GM12878 (cell line): ENCODE results near the gene C12orf60. TPM values are rescaled to one million over a fixed set of nuclear protein-coding genes. Genes with fewer than 3 reads are reported as not detected.

Experiments used
- ATAC-seq: fragments of 200-7000 bp; cut with Tn5 transposase; 3 replicates; pipeline ENCODE4 v1.9.1; 2020; ENCODE audit warnings: mild to moderate bottlenecking, moderate library complexity
- BruUV-seq: library from RNA; stranded (reverse); fragments of 400-500 nt; replicated peaks from 2 replicates; lab custom pipeline; 2021; lab: Mats Ljungman, UMichigan
- CTCF ChIA-PET: fragments of 300-600 bp; sonication (Branson Sonifier 250); formaldehyde crosslinking; extraction: SDS; loops from one replicate; lab custom pipeline; 2021; ENCODE audit warnings: inconsistent platforms; lab: Yijun Ruan, JAX
- POLR2A ChIA-PET: fragments of 350-600 bp; formaldehyde crosslinking; extraction: SDS; loops from one replicate; lab custom pipeline; 2021; ENCODE audit warnings: inconsistent platforms; lab: Charles Lee
- RAD21 ChIA-PET: fragments of 300-600 bp; sonication (Branson Sonifier 250); formaldehyde crosslinking; loops from one replicate; lab custom pipeline; 2023; ENCODE audit warnings: antibody characterized with exemption; ENCODE audit not compliant: unreplicated experiment; lab: Charles Lee
- SMC1A ChIA-PET: fragments of 300-600 bp; sonication (Branson Sonifier 250); formaldehyde crosslinking; loops from one replicate; lab custom pipeline; 2023; ENCODE audit not compliant: unreplicated experiment, uncharacterized antibody; lab: Charles Lee
- DNase-seq: peaks from one replicate; pipeline ENCODE4 v3.0.0-alpha.2; 2011; ENCODE audit warnings: low read depth, low spot score
- FAIRE-seq: peaks from 3 replicates; lab custom pipeline; 2011; peaks lifted over from hg19 to GRCh38; lab: Jason Lieb, UNC
- H2AFZ ChIP-seq: 2 replicates; pipeline ENCODE4 v1.6.0; 2011; ENCODE audit warnings: low read depth, low read length, control low read depth; ENCODE audit not compliant: control insufficient read depth
- H3K27ac ChIP-seq: 2 replicates; pipeline ENCODE4 v1.5.1; 2011; ENCODE audit warnings: control low read depth; ENCODE audit not compliant: control insufficient read depth, insufficient read depth
- H3K27me3 ChIP-seq, 2 experiments: replicated peaks in 1 of 2; 2 replicates each; pipeline versions ENCODE4 v1.6.0 to v1.6.1; 2011; ENCODE audit warnings: low read length in 1 of 2; ENCODE audit not compliant: control insufficient read depth in 2 of 2, insufficient read depth in 2 of 2
- H3K36me3 ChIP-seq, 2 experiments: 2 replicates each; pipeline ENCODE4 v1.5.1; 2011; ENCODE audit warnings: low read length in 1 of 2; ENCODE audit not compliant: control insufficient read depth in 2 of 2, insufficient read depth in 2 of 2
- H3K4me1 ChIP-seq: 2 replicates; pipeline ENCODE4 v1.6.1; 2011; ENCODE audit warnings: mild to moderate bottlenecking, low read length, moderate library complexity, mixed read lengths; ENCODE audit not compliant: control insufficient read depth, insufficient read depth
- H3K4me2 ChIP-seq: 2 replicates; pipeline ENCODE4 v1.6.0; 2011; ENCODE audit warnings: control low read depth; ENCODE audit not compliant: control insufficient read depth, insufficient read depth
- H3K4me3 ChIP-seq: fragments of 200-600 bp; sonication (generic); 2 replicates; pipeline ENCODE4 v1.5.1; 2016
- H3K79me2 ChIP-seq: 2 replicates; pipeline ENCODE4 v1.6.0; 2011; ENCODE audit warnings: low read length; ENCODE audit not compliant: control insufficient read depth, insufficient read depth
- H3K9ac ChIP-seq: 2 replicates; pipeline ENCODE4 v1.8.0; 2011; ENCODE audit warnings: low read length, control low read depth, mixed read lengths; ENCODE audit not compliant: control insufficient read depth, insufficient read depth
- H3K9me3 ChIP-seq: replicated peaks from 3 replicates; pipeline ENCODE4 v1.5.1; 2011; ENCODE audit warnings: mild to moderate bottlenecking, low read length; ENCODE audit not compliant: control insufficient read depth, insufficient read depth
- H4K20me1 ChIP-seq: 2 replicates; pipeline ENCODE4 v1.6.0; 2011; ENCODE audit not compliant: control insufficient read depth, insufficient read depth
- CBFB ChIP-seq: IDR thresholded peaks from 2 replicates; pipeline ENCODE4 v1.6.1; 2016; ENCODE audit warnings: antibody characterized with exemption, low read depth
- HDAC2 ChIP-seq: fragments of 200-600 bp; sonication (generic); IDR thresholded peaks from 2 replicates; pipeline ENCODE4 v1.6.1; 2017
- IKZF1 ChIP-seq: fragments of 450-650 bp; conservative IDR thresholded peaks from 2 replicates; pipeline ENCODE4 v1.6.1; 2017; ENCODE audit warnings: antibody characterized with exemption, mild to moderate bottlenecking
- MEF2A ChIP-seq: IDR thresholded peaks from 2 replicates; pipeline ENCODE4 v1.6.1; 2011; ENCODE audit warnings: low read depth, mild to moderate bottlenecking, low read length, moderate library complexity; ENCODE audit not compliant: insufficient read depth
- SIN3A ChIP-seq: IDR thresholded peaks from 2 replicates; pipeline ENCODE4 v1.6.1; 2012; ENCODE audit warnings: low read depth, low read length, improper control_type of control experiment
- STAT3 ChIP-seq: IDR thresholded peaks from 2 replicates; pipeline ENCODE4 v1.6.1; 2011; ENCODE audit warnings: low read depth, low read length, improper control_type of control experiment
- WGBS: methylation state at CpG from one replicate; pipeline ENCODE4 v1.1.6; 2016; ENCODE audit warnings: low lambda C conversion rate; ENCODE audit not compliant: insufficient replicate concordance, insufficient coverage; ENCODE audit errors: missing lambda C conversion rate; 5-methylcytosine and 5-hydroxymethylcytosine counted together
- in situ Hi-C: fragments of 300-500 bp; cut with MboI; formaldehyde crosslinking; loops from 9 replicates; pipeline ENCODE4 v1.14.3; 2018; ENCODE audit warnings: mixed read lengths
- intact Hi-C: fragments of 100-400 bp; cut with micrococcal nuclease; formaldehyde crosslinking; loops from one replicate; pipeline ENCODE4 v1.14.2; 2022; ENCODE audit not compliant: unreplicated experiment
- polyA plus RNA-seq, 11 experiments: library from polyadenylated mRNA; depleted of rRNA in 4 of 11; unstranded in 6 of 11; stranded (reverse) in 5 of 11; fragments of >200 nt; fragmentation: Nextera tagmentation in 4 of 11; fragmentation: Illumina TruSeq in 1 of 11; extraction: Ambion mirVana in 4 of 11; extraction: Trizol in 1 of 11; gene quantifications; 1 replicate in 1 of 11; 2 replicates in 10 of 11; pipeline versions ENCODE4 v1.2.1 to v1.2.3, GENCODE V29; 2011 to 2016; ENCODE audit warnings: inconsistent platforms in 2 of 11, missing spikeins in 2 of 11, low read depth in 1 of 11
- total RNA-seq, 4 experiments: library from RNA; depleted of rRNA in 3 of 4; stranded (reverse); fragments of >200 nt in 3 of 4; fragmentation: Illumina TruSeq in 1 of 4; extraction: Trizol in 1 of 4; gene quantifications; 2 replicates each; pipeline versions ENCODE4 v1.2.1 to v1.2.3, GENCODE V29; 2013 to 2021
- TF ChIP-seq, protein P1 (sequence below): fragments of 450-650 bp; formaldehyde crosslinking; IDR thresholded peaks from 2 replicates; pipeline ENCODE4 v1.4.0; 2022; ENCODE audit warnings: mild to moderate bottlenecking, moderate library complexity
- TF ChIP-seq, protein P2 (sequence below): fragments of 450-650 bp; IDR thresholded peaks from 2 replicates; pipeline ENCODE4 v1.6.1; 2016; ENCODE audit warnings: mild to moderate bottlenecking
- TF ChIP-seq, protein P3 (sequence below): fragments of 450-650 bp; formaldehyde crosslinking; IDR thresholded peaks from 2 replicates; pipeline ENCODE4 v1.4.0; 2020; ENCODE audit warnings: mild to moderate bottlenecking, moderate library complexity

C12orf60 gene
- total and polyA plus RNA-seq, 10 of the 15 experiments (the other 5 are each of a cell fraction or from before 2014, with no cell fraction given), result 1.8 to 7.2 (median 3.2) TPM

DNA sequence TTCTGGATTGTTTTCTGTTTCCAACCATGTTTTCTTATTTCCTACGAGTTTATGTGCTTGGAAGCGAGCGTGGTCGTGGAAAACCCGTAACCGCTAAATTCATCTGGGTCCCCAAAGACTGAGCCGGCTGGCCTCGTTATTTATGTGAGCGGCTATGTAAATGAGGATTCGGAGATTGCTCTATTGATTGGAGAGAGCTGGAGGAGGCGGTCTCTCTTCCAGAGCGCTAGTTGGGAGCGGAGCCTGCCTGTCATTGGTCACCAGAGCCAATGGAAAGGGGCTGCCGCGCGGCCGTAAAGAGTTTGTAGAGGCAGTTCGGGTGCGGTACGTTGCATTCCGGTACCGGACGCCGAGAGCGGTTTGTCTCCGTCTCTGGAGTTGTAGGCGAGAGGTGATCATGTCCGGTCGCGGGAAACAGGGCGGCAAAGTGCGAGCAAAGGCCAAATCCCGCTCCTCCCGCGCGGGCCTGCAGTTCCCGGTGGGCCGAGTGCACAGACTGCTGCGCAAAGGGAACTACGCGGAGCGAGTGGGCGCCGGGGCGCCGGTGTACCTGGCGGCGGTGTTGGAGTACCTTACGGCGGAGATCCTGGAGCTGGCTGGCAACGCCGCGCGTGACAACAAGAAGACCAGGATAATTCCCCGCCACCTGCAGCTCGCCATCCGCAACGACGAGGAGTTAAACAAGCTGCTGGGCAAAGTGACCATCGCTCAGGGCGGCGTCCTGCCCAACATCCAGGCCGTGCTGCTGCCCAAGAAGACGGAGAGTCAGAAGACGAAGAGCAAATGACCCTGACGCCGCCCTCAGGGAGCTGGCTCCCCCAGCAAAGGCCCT lies 29.2 kb upstream of the C12orf60 start (continued):
- TF ChIP-seq, protein P1, sequence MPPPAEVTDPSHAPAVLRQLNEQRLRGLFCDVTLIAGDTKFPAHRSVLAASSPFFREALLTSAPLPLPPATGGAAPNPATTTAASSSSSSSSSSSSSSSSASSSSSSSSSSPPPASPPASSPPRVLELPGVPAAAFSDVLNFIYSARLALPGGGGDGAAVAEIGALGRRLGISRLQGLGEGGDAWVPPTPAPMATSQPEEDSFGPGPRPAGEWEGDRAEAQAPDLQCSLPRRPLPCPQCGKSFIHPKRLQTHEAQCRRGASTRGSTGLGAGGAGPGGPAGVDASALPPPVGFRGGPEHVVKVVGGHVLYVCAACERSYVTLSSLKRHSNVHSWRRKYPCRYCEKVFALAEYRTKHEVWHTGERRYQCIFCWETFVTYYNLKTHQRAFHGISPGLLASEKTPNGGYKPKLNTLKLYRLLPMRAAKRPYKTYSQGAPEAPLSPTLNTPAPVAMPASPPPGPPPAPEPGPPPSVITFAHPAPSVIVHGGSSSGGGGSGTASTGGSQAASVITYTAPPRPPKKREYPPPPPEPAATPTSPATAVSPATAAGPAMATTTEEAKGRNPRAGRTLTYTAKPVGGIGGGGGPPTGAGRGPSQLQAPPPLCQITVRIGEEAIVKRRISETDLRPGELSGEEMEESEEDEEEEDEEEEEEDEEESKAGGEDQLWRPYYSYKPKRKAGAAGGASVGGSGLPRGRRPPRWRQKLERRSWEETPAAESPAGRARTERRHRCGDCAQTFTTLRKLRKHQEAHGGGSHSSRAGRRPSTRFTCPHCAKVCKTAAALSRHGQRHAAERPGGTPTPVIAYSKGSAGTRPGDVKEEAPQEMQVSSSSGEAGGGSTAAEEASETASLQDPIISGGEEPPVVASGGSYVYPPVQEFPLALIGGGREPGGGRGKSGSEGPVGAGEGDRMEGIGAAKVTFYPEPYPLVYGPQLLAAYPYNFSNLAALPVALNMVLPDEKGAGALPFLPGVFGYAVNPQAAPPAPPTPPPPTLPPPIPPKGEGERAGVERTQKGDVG (CRISPR knock-in tag), result no peak
- TF ChIP-seq MEF2A, result no peak

DNA sequence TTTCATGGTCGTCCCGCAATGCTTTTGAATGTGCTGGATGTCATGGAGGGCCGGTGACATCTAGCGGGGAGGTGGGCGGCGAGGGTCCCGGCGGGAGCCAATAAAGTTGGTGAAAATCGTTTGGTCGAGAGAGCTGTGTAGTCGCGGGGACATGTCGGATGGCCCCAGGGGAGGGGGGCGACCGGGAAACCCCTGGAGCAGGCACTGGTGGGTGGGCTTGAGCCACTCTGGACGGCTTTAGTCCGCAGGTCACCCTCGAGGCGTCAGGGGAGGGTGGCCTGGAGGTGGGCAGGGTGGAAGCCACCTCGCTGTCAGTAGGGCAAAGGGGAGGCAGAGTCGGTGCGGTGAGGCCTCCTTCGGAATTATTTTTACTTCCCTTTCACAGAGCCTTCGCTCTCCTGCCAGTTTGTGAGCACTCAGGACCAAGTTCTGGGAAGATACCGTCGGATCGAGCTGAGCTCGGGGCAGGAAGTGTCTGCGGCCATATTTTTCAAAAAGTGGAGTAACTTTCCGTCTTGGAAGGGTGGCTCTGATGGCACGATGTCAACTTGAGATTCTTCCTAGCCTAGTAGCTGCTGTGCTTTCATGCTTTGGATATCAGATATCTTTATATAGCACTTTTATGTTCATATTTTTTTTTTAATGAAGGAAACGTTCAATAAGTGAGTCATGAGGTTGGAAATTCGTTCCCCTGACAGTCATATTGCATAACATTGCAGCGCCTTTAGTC lies 28.4 kb upstream of the C12orf60 start:
- no peaks in the 10 kb centered on the region for H3K36me3 ChIP-seq
- RAD21 ChIA-PET, result interaction anchor here (2.0 to 9.5 kb wide), 3 partner anchors 20 to 220 kb away, joined by 6 to 89 read pairs (median 11); partner anchors contain the start of genes C12orf60 and WBP11
- peak overlapping the region; percentile 84 for H3K27ac ChIP-seq
- under 1% methylated on average over 34 of the region's 34 CpGs for WGBS
- intact Hi-C loops, result loop anchor here (2.0 to 5.0 kb wide), 6 partner anchors 28 to 1107 kb away; partner anchors contain the start of genes ATF7IP, C12orf60, STRAP and WBP11
- H4K20me1 ChIP-seq, result no peaks in the 10 kb centered on the region
- peak overlapping the region; percentile 89 for H2AFZ ChIP-seq
- BruUV-seq, result no TSS peak
- in situ Hi-C loops, result loop anchor here (10.0 to 25.0 kb wide), 4 partner anchors 180 to 1963 kb away; partner anchors contain the start of genes DDX47 and STRAP
- peak overlapping the region; percentile 87 for H3K9ac ChIP-seq
- FAIRE-seq, result no peak
- H3K4me3 ChIP-seq, result peak overlapping the region; percentile 86
- no peaks in the 10 kb centered on the region for H3K27me3 ChIP-seq
- CTCF ChIA-PET, result interaction anchor here (0.7 to 2.9 kb wide), 17 partner anchors 9 to 537 kb away, joined by 3 to 18 read pairs (median 4); no protein-coding TSS in a partner anchor
- no peak for ATAC-seq
- H3K4me1 ChIP-seq, result peaks cover 5% of the 10 kb centered on the region
- POLR2A ChIA-PET, result interaction anchor here (0.8 to 4.3 kb wide), 3 partner anchors 9 to 30 kb away, joined by 4 to 24 read pairs (median 5); partner anchors contain the start of genes C12orf60 and WBP11
- H3K9me3 ChIP-seq, result no peaks in the 10 kb centered on the region
- DNase-seq, result no peak
- H3K4me2 ChIP-seq, result peak overlapping the region; percentile 95
- SMC1A ChIA-PET, result interaction anchor here (0.8 to 4.4 kb wide), 10 partner anchors 25 to 810 kb away, joined by 3 to 29 read pairs (median 4); no protein-coding TSS in a partner anchor
- peaks cover 26% of the 10 kb centered on the region for H3K79me2 ChIP-seq
- TF ChIP-seq IKZF1 (no peak), STAT3 (no peak), HDAC2 (no peak), CBFB (no peak), SIN3A (no peak)
- TF ChIP-seq, protein P2, sequence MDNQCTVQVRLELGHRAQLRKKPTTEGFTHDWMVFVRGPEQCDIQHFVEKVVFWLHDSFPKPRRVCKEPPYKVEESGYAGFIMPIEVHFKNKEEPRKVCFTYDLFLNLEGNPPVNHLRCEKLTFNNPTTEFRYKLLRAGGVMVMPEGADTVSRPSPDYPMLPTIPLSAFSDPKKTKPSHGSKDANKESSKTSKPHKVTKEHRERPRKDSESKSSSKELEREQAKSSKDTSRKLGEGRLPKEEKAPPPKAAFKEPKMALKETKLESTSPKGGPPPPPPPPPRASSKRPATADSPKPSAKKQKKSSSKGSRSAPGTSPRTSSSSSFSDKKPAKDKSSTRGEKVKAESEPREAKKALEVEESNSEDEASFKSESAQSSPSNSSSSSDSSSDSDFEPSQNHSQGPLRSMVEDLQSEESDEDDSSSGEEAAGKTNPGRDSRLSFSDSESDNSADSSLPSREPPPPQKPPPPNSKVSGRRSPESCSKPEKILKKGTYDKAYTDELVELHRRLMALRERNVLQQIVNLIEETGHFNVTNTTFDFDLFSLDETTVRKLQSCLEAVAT, result 0 out of 2 replicates have a peak, but pooled peaks have one; percentile 38
- TF ChIP-seq, protein P3, sequence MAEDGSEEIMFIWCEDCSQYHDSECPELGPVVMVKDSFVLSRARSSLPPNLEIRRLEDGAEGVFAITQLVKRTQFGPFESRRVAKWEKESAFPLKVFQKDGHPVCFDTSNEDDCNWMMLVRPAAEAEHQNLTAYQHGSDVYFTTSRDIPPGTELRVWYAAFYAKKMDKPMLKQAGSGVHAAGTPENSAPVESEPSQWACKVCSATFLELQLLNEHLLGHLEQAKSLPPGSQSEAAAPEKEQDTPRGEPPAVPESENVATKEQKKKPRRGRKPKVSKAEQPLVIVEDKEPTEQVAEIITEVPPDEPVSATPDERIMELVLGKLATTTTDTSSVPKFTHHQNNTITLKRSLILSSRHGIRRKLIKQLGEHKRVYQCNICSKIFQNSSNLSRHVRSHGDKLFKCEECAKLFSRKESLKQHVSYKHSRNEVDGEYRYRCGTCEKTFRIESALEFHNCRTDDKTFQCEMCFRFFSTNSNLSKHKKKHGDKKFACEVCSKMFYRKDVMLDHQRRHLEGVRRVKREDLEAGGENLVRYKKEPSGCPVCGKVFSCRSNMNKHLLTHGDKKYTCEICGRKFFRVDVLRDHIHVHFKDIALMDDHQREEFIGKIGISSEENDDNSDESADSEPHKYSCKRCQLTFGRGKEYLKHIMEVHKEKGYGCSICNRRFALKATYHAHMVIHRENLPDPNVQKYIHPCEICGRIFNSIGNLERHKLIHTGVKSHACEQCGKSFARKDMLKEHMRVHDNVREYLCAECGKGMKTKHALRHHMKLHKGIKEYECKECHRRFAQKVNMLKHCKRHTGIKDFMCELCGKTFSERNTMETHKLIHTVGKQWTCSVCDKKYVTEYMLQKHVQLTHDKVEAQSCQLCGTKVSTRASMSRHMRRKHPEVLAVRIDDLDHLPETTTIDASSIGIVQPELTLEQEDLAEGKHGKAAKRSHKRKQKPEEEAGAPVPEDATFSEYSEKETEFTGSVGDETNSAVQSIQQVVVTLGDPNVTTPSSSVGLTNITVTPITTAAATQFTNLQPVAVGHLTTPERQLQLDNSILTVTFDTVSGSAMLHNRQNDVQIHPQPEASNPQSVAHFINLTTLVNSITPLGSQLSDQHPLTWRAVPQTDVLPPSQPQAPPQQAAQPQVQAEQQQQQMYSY (CRISPR knock-in tag), result no peak
